ENCODE measurements around the gene CAP2. TPM values are rescaled to one million over a fixed set of nuclear protein-coding genes. Genes with fewer than 3 reads are reported as not detected.

Gene CAP2
- total RNA-seq, 1 donor from 2014 or later = 2.1 TPM

DNA sequence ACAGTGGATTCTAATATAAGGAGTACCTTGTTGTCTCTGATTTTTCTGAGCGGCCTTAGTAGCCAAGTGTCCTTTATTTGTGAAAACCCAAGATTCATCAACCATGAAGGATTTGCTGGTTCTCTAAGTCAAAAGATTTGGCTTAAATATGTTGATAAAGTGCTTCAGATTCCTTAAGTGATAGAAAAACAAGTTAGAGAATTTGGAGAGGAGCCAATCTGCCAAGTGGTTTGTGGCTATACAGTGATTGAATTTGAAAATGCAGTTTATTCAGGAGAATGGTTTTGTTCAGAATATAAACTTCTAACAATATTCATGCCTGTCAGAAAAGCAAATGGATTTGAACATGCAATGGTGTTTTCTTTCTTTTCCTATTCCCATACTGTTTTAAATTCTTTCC lies 54.8 kb downstream of the CAP2 start:
- H3K27me3 ChIP-seq (ENCODE audit: control insufficient read depth, insufficient read depth, low read length) = no peaks in the 10 kb centered on the region
- no peak for FAIRE-seq

DNA sequence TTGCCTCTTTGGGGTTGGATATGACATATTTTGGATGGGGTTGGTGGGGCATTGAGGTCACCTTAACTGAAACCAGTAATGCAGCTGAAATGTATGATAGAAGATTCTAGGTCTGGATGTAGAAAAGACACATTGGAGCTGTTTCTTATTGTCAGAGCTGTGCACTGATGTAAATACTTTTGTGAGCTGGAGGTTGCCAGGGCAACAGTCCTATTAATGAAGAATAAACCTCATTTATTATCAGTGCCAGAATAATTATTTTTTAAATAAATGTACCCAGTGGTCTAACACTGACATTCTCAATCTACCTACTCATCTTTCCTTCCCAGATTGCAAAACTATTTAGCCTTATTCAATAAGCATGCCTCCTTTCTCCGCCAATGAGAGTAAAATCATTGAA lies 57.0 kb downstream of the CAP2 start:
- H3K27me3 ChIP-seq (ENCODE audit: control insufficient read depth, insufficient read depth, low read length) = no peaks in the 10 kb centered on the region
- TF ChIP-seq, protein P1, sequence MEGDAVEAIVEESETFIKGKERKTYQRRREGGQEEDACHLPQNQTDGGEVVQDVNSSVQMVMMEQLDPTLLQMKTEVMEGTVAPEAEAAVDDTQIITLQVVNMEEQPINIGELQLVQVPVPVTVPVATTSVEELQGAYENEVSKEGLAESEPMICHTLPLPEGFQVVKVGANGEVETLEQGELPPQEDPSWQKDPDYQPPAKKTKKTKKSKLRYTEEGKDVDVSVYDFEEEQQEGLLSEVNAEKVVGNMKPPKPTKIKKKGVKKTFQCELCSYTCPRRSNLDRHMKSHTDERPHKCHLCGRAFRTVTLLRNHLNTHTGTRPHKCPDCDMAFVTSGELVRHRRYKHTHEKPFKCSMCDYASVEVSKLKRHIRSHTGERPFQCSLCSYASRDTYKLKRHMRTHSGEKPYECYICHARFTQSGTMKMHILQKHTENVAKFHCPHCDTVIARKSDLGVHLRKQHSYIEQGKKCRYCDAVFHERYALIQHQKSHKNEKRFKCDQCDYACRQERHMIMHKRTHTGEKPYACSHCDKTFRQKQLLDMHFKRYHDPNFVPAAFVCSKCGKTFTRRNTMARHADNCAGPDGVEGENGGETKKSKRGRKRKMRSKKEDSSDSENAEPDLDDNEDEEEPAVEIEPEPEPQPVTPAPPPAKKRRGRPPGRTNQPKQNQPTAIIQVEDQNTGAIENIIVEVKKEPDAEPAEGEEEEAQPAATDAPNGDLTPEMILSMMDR (IDR thresholded peaks at IDR 0.05; ENCODE audit: insufficient read depth, low read length, severe bottlenecking) = no peak
- no peaks in the 10 kb centered on the region for H3K36me3 ChIP-seq (ENCODE audit: control insufficient read depth, insufficient read depth, low read length)
- FAIRE-seq (no peak), DNase-seq (ENCODE audit: low read depth) (no peak)
- no peak overlapping the region for H3K4me3 ChIP-seq (ENCODE audit: low read depth, low read length)

More for the DNA sequence above, 54.8 kb downstream of the CAP2 start:
- H3K4me3 ChIP-seq (ENCODE audit: low read depth, low read length) = no peak overlapping the region
- TF ChIP-seq, protein P1 (IDR thresholded peaks at IDR 0.05; ENCODE audit: insufficient read depth, low read length, severe bottlenecking) = no peak
- no peak for DNase-seq (ENCODE audit: low read depth)
- no peaks in the 10 kb centered on the region for H3K36me3 ChIP-seq (ENCODE audit: control insufficient read depth, insufficient read depth, low read length)

DNA sequence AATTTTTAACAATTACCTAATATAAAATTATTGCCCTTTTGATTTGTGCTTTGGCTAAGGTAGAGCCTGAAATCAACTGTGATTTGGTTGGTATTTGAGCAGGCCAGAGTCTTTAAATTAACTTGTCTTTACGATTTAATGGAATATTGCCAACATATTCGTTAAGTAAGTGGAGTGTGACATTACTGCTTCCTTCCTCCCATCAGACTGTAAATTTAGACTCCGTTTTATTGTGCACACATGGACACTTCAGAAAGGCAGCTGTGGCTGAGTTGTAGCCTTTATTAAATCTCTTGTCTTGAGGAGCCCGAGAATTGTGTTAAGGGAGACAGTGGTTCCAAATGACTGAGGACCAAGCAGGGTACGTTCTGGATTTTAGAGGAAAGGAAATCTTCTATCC lies 57.4 kb downstream of the CAP2 start:
- FAIRE-seq = no peak
- TF ChIP-seq, protein P1 (IDR thresholded peaks at IDR 0.05; ENCODE audit: insufficient read depth, low read length, severe bottlenecking) = no peak
- no peaks in the 10 kb centered on the region for H3K36me3 ChIP-seq (ENCODE audit: control insufficient read depth, insufficient read depth, low read length)
- H3K4me3 ChIP-seq (ENCODE audit: low read depth, low read length) = no peak overlapping the region
- no peak for DNase-seq (ENCODE audit: low read depth)
- H3K27me3 ChIP-seq (ENCODE audit: control insufficient read depth, insufficient read depth, low read length) = no peaks in the 10 kb centered on the region

DNA sequence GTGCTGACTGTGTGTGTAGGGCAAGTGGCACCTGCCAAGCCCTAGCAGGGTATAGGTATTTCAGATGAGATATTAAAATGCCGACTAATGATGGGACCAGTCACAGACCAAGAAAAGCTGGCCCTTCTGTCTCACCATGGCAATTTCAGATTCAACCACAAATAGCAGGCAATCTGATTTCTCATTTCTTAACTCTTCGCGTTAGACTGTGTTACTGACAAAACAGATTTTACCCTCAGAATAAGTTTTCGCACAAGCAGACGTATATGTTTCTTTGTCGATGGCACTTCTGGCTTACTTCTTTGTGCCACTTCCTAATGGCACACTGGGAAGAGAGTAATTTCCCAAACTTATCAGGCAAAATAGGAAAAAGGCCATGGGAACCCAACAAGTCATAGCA lies 58.7 kb downstream of the CAP2 start:
- Histone ChIP-seq H3K36me3 (ENCODE audit: control insufficient read depth, insufficient read depth, low read length) (no peaks in the 10 kb centered on the region), H3K27me3 (ENCODE audit: control insufficient read depth, insufficient read depth, low read length) (no peaks in the 10 kb centered on the region), H3K4me3 (ENCODE audit: low read depth, low read length) (no peak overlapping the region)
- DNase-seq (ENCODE audit: low read depth) (no peak), FAIRE-seq (no peak)
- TF ChIP-seq, protein P1 (IDR thresholded peaks at IDR 0.05; ENCODE audit: insufficient read depth, low read length, severe bottlenecking) = no peak

DNA sequence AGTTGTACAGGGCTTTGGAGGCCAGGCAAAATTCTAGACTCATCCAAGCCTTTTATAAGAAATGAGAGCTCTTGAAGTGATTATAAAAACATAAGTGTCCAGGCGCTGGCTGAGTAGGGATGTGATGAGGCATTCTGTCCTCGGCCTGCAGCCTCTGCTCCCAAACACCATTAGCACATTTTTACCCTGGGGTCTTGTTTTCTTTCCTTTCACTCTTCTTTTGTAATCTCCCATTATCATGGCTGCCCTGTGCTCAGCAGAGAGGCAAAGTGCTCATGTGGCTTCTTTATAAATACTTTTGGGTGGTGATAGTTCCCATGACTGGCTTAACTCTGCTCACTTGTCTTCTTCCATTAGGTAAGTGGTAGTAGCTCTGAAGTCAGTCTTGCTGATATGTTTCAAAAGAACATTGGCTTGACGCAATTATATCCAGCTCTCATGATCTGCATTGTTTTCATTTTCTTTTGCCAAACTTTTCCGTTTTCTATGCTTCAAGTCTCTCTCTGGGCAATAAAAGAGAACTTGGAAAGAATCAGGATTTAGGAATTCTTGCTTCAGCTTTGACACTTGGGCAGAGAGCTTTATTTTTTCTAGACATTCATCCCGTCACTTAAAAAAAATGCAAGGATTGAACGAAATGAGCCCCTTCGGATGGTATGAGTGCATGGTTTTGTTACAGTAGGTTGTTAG lies 61.1 kb downstream of the CAP2 start:
- no peak for FAIRE-seq
- H3K36me3 ChIP-seq (ENCODE audit: control insufficient read depth, insufficient read depth, low read length) = no peaks in the 10 kb centered on the region
- TF ChIP-seq, protein P1 (IDR thresholded peaks at IDR 0.05; ENCODE audit: insufficient read depth, low read length, severe bottlenecking) = no peak
- no peaks in the 10 kb centered on the region for H3K27me3 ChIP-seq (ENCODE audit: control insufficient read depth, insufficient read depth, low read length)
- DNase-seq (ENCODE audit: low read depth) = no peak
- H3K4me3 ChIP-seq (ENCODE audit: low read depth, low read length) = no peak overlapping the region

DNA sequence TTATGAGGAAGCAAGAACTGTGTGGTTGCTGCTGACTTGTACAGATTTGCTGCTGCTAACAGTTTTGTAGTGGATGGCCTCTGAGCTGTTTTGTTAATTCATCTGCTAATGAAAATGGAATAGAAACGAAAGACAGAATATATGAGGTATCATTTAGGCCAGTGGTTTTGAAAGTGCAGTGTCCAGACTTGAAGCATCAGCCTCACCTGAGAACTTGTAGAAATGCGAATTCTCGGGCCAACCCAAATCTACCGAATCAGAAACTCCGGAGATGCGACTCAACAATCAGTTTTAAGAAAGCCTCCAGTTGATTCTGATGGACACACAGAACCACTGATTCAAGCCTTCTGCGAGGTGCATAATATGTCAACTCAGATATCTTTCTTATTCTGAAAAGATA lies 62.5 kb downstream of the CAP2 start:
- no peak overlapping the region for H3K4me3 ChIP-seq (ENCODE audit: low read depth, low read length)
- no peaks in the 10 kb centered on the region for H3K36me3 ChIP-seq (ENCODE audit: control insufficient read depth, insufficient read depth, low read length)
- no peak for DNase-seq (ENCODE audit: low read depth)
- FAIRE-seq = no peak
- TF ChIP-seq, protein P1 (IDR thresholded peaks at IDR 0.05; ENCODE audit: insufficient read depth, low read length, severe bottlenecking) = no peak
- no peaks in the 10 kb centered on the region for H3K27me3 ChIP-seq (ENCODE audit: control insufficient read depth, insufficient read depth, low read length)
